GM12878 (cell line): ENCODE measurements around the gene HOTAIR. TPM values are rescaled to one million over a fixed set of nuclear protein-coding genes. Genes with fewer than 3 reads are reported as not detected.

Source experiments
- BMI1 ChIP-seq: fragments of 450-650 bp; IDR thresholded peaks from 2 replicates; pipeline ENCODE4 v1.6.1; 2016; ENCODE audit warnings: mild to moderate bottlenecking, moderate library complexity, borderline replicate concordance
- EGR1 ChIP-seq, 2 experiments: IDR thresholded peaks; 1 replicate in 1 of 2; 2 replicates in 1 of 2; pipeline ENCODE4 v1.6.1; 2011 to 2012; ENCODE audit warnings: low read depth in 2 of 2, low read length in 2 of 2, borderline replicate concordance in 1 of 2, mild to moderate bottlenecking in 1 of 2, moderate library complexity in 1 of 2
- FOXM1 ChIP-seq: IDR thresholded peaks from 2 replicates; pipeline ENCODE4 v1.6.1; 2012; ENCODE audit warnings: low read depth, mild to moderate bottlenecking, inconsistent platforms, low read length, moderate library complexity
- NBN ChIP-seq: fragments of 450-650 bp; IDR thresholded peaks from 2 replicates; pipeline ENCODE4 v1.6.1; 2016
- NRF1 ChIP-seq: conservative IDR thresholded peaks from 2 replicates; pipeline ENCODE4 v1.6.1; 2011; ENCODE audit warnings: mild to moderate bottlenecking, low read depth, low read length, improper control_type of control experiment
- PKNOX1 ChIP-seq: fragments of 450-650 bp; IDR thresholded peaks from 2 replicates; pipeline ENCODE4 v1.6.1; 2016; ENCODE audit warnings: mild to moderate bottlenecking
- RAD21 ChIP-seq: IDR thresholded peaks from 2 replicates; pipeline ENCODE4 v1.6.1; 2011; ENCODE audit warnings: mild to moderate bottlenecking, low read depth, low read length, moderate library complexity; ENCODE audit not compliant: insufficient read depth
- RB1 ChIP-seq: fragments of 450-650 bp; formaldehyde crosslinking; IDR thresholded peaks from 2 replicates; pipeline ENCODE4 v1.6.1; 2017; ENCODE audit warnings: mild to moderate bottlenecking, borderline replicate concordance
- RCOR1 ChIP-seq: conservative IDR thresholded peaks from 2 replicates; pipeline ENCODE4 v1.6.1; 2012; ENCODE audit warnings: low read depth, low read length, improper control_type of control experiment
- STAT1 ChIP-seq: fragments of 450-650 bp; conservative IDR thresholded peaks from 2 replicates; pipeline ENCODE4 v1.6.1; 2014; ENCODE audit warnings: antibody characterized with exemption, mild to moderate bottlenecking
- USF2 ChIP-seq: IDR thresholded peaks from 2 replicates; pipeline ENCODE4 v1.6.1; 2011; ENCODE audit warnings: low read depth, low read length, improper control_type of control experiment, borderline replicate concordance
- polyA plus RNA-seq, 11 experiments: library from polyadenylated mRNA; depleted of rRNA in 4 of 11; unstranded in 6 of 11; stranded (reverse) in 5 of 11; fragments of >200 nt; fragmentation: Nextera tagmentation in 4 of 11; fragmentation: Illumina TruSeq in 1 of 11; extraction: Ambion mirVana in 4 of 11; extraction: Trizol in 1 of 11; gene quantifications; 1 replicate in 1 of 11; 2 replicates in 10 of 11; pipeline versions ENCODE4 v1.2.1 to v1.2.3, GENCODE V29; 2011 to 2016; ENCODE audit warnings: inconsistent platforms in 2 of 11, missing spikeins in 2 of 11, low read depth in 1 of 11
- total RNA-seq, 4 experiments: library from RNA; depleted of rRNA in 3 of 4; stranded (reverse); fragments of >200 nt in 3 of 4; fragmentation: Illumina TruSeq in 1 of 4; extraction: Trizol in 1 of 4; gene quantifications; 2 replicates each; pipeline versions ENCODE4 v1.2.1 to v1.2.3, GENCODE V29; 2013 to 2021

HOTAIR gene
- total and polyA plus RNA-seq, 10 of the 15 experiments (the other 5 are each of a cell fraction or from before 2014, with no cell fraction given) = not detected

- TF ChIP-seq RAD21 = no peak
- no peak for TF ChIP-seq RCOR1
- TF ChIP-seq PKNOX1 = peak; percentile 75
- no peak for TF ChIP-seq NRF1
- no peak for TF ChIP-seq USF2
- TF ChIP-seq EGR1 (IDR thresholded peaks at IDR 0.05; ENCODE audit: borderline replicate concordance in 1 of 2, low read depth in 2 of 2, low read length in 2 of 2) = no peak
- peak; percentile 33; the same call in 1 of the 2 replicates for TF ChIP-seq BMI1
- TF ChIP-seq RB1 = no peak
- 0 out of 2 replicates have a peak, but pooled peaks have one; percentile 18 for TF ChIP-seq NBN
- TF ChIP-seq FOXM1 = no peak
- TF ChIP-seq STAT1 = no peak
These were observed 42.5 kb upstream of the HOTAIR start (continued) for GRCh38 chr12:54017027-54017788.
